GM21619 (cell line): Measurements from ENCODE around the gene SETBP1.

Experiments
- ATAC-seq: cut with Tn5 transposase; IDR thresholded peaks from one replicate; pipeline ENCODE4 v1.9.1; 2021; ENCODE audit not compliant: unreplicated experiment

Gene SETBP1

GRCh38 chr18:44896846-44897245 lies 216.2 kb downstream of the SETBP1 start:
- no peak for ATAC-seq

DNA sequence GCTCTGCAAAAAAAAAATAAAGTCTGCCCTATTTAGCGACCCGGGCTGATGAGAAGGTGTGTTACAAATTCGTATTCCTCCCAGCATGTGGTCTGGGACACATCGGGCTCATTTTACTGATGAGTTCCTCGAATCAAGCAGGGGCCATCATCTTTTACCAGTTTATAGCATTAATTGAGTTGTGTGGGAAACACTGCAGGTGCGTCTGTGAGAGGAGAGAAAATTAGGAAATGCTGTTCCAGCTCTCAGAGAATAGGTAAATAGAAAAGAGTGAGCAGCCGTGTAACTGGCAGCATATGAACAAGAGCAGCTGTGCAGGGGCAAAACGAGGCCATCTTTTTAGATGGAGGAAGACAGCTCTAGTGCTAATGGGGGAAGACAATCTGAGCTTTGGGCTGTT lies 216.7 kb downstream of the SETBP1 start:
- ATAC-seq: no peak

- ATAC-seq: no peak
Observed at GRCh38 chr18:44897816-44898215, 217.1 kb downstream of the SETBP1 start.

GRCh38 chr18:44898498-44898897 lies 217.8 kb downstream of the SETBP1 start:
- no peak for ATAC-seq

DNA sequence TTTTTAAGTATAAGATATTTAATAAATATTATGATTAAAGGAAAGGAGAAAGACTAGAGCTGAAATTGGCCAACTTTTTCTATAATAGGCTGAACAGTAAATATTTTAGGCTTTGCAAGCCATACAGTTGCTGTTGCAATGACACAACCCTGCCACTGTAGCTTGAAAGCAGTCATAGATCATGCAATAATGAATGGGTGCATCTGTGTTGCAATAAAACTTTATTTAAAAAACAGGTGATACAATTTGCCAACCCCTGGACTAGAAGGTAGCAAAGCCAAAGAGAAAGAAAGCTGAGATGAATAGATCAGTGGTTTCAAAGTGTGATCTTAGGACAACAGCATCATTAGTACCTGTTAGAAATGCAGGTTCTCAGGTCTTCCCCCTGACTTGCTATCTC lies 219.1 kb downstream of the SETBP1 start:
- ATAC-seq: no peak

DNA sequence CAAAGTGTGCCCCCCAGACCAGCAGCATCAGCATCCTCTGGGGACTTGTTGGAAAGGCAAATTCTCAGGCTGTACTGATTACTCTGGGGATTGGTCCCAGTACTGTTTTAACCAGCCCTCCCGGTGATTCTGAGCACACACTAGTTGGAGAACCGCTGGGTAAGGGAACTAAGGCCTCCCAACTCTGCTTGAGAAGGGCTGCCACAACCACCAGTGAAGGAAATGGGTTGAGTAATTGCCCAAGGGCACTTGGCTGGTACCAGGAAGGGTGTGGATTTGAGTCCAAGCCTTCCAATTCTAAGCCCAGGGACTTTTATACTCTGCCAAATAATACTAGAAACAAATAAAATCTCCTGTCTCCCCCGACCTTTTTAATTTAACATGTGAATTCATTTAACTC lies 219.9 kb downstream of the SETBP1 start:
- ATAC-seq: no peak

DNA sequence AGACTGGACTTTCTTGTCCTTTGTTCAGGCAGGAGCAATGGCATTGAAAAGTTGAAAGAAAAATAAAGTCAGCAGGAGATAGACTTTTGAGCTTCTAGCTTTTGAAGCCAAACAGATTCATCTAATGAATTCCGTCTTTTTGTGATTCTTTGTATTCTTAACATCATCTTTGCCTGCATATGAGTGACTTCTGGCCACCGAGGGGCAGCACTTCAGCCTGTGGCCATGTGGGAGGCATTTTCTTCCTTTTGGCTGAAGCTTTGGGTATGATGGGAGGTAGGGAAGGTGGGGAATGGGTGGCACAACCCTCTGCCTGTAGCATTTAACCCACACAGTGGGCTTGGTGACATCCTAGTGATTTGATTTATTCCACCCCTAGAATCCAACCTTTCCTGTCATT lies 220.6 kb downstream of the SETBP1 start:
- ATAC-seq: no peak

DNA sequence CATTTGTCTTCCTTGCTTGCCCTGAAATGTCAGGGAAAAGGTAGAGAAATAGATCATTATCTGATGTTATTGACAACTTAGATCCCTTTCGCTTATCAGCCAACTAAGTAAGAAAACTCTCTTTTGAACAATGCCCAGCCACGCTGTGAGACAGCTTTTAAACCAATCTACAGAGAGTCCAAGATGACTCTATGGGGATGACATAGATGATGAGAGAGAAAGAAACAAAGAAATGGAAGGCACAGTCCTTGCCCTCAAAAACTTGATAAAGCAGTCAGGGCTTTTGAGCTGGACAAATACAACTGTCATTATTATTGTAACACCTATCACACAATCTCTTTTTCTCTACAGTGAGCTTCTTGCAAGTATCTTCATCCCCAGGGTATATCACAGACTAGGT lies 222.6 kb downstream of the SETBP1 start:
- no peak for ATAC-seq

GRCh38 chr18:44904768-44905167 lies 224.1 kb downstream of the SETBP1 start:
- ATAC-seq: no peak

GRCh38 chr18:44909191-44909719 lies 228.6 kb downstream of the SETBP1 start:
- ATAC-seq: peak; percentile 82

DNA sequence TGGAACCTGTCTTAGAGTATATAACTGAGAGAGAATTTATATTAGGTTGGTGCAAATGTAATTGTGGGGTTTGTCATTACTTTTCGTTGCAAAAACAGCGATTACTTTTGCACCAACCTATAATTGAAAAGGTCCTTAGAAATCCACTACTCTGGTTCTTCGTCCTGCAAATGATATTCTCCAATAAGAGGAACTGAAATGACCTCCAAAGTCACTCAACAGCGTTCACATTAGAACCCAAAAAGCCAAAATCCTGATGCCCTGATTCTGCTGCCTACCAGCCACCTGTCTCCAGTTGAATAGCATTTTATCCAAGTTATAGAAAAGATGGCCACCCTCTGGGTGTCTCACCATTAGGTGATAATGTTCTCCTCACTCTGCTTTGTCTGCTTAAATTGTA lies 230.6 kb downstream of the SETBP1 start:
- ATAC-seq: no peak

- ATAC-seq: no peak
Observed at GRCh38 chr18:44911773-44912172, 231.1 kb downstream of the SETBP1 start.

DNA sequence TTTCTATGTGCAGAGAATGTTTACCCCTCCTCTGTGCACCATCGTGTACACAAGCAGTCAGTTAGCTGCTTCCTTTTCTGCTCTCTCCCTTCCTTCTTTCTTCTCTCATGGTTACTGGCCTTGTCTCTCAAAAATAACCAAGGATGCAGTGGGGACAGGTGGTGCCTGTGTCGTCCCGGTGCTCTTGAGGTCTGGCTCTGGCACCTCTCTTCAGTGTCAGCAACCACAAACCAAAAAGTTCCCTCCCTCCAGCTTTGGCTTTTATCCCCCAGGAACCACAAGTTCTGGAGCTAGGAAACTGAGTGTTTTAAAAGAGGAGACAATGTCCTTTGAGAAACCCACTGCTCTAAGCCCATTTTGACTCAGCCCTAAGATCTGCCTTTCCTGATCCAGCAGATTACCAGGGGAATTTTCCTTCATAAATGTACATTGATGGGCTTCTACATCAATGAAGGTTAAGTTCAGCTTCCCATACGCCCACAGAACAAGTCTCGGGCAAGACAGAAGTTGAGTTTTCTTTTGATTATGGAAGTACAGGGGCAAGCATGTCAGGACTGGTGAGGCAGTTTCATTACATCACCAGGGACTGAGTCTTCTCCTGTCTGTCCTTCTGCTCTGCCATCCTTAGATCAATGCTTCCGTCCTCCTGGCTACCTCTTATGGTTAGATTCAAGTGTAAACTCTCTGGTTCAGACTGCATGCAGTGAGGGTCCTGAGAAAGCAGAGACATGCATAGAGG lies 232.2 kb downstream of the SETBP1 start:
- no peak for ATAC-seq

DNA sequence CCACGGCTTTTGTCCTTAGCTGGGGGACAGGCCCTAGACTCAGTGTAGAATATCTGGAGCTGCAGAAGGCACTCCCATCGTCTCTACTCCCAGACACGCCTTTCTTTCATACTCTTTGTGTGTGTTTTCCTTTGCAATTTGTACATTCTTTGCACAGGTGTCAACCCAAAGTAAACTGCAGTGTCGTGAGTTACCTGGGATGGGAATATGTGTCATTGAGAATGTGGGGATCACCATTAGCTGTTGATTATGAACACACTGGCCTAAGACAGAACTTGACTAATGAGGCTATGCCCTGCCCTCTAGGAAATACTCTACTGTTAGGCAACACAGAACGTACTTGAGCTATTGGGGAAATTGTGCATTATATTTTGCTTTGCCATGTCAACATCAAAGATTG lies 233.3 kb downstream of the SETBP1 start:
- no peak for ATAC-seq

DNA sequence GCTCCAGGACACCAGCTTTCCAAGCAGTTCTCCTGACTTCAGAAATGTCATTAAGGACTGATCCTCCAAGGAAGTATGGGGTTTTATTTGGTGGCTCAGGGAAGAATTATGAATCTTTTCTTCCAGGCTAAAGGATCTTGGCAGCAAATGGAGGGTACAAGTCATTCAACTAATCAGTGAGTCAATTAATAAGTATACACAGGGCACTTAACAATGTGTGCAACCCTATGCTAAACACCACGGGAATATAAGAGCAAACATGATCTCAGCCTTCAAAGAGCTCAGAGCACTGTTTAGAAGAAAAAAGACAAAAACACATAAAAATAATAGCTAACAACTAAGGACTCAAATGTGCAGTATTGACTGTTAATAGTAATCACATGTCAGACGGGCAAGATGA lies 234.5 kb downstream of the SETBP1 start:
- ATAC-seq: no peak

DNA sequence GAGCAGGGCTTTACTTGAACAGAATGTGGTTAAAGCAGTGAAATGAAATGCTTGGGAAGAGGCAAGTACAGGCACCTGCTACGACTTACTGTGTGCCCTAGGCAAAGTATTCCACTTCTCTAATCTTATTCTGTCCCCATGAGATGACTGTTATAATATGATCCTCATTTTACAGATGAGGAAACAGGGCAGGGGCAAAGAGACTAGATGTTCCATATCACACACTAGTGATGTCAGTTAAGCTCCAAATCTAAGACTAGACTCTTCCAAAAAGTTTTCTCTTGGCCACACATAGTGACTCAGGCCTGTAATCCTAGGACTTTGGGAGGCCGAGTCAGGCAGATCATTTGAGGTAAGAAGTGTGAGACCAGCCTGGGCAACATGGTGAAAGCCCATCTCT lies 235.0 kb downstream of the SETBP1 start:
- ATAC-seq: no peak

- no peak for ATAC-seq
Observed at GRCh38 chr18:44916429-44917207, 235.9 kb downstream of the SETBP1 start.

- no peak for ATAC-seq
Observed at GRCh38 chr18:44917216-44918141, 236.8 kb downstream of the SETBP1 start.

DNA sequence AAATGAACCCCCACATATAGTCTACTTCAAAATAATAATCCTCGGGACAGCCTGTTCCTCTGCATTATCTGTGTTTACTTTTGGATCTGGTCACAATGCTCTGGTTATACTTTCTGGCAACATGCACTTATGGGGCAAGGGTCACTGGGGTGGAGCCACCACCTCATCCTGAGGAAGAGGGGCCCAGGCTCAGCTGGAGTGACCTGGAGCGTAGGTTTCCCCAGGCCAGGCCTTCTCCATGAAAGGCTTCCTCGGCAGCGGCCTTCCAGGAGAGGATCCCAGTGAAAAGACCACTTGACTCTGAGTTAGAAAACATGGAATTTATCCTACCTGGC lies 237.4 kb downstream of the SETBP1 start:
- ATAC-seq: no peak

- ATAC-seq: no peak
Observed at GRCh38 chr18:44920441-44920840, 239.8 kb downstream of the SETBP1 start.

- no peak for ATAC-seq
Observed at GRCh38 chr18:44921974-44922373, 241.3 kb downstream of the SETBP1 start.
